GM18867 (cell line): ENCODE results near the gene FAM174C.
"Not testable (repeated sequence)": the region's sequence is repeated elsewhere in the genome, so short reads cannot be mapped to it uniquely, and the experiment has no call there.

Source experiments
- ATAC-seq: cut with Tn5 transposase; IDR thresholded peaks from one replicate; pipeline ENCODE4 v1.9.1; 2021; ENCODE audit warnings: mild to moderate bottlenecking, moderate library complexity; ENCODE audit not compliant: unreplicated experiment

The FAM174C gene

DNA sequence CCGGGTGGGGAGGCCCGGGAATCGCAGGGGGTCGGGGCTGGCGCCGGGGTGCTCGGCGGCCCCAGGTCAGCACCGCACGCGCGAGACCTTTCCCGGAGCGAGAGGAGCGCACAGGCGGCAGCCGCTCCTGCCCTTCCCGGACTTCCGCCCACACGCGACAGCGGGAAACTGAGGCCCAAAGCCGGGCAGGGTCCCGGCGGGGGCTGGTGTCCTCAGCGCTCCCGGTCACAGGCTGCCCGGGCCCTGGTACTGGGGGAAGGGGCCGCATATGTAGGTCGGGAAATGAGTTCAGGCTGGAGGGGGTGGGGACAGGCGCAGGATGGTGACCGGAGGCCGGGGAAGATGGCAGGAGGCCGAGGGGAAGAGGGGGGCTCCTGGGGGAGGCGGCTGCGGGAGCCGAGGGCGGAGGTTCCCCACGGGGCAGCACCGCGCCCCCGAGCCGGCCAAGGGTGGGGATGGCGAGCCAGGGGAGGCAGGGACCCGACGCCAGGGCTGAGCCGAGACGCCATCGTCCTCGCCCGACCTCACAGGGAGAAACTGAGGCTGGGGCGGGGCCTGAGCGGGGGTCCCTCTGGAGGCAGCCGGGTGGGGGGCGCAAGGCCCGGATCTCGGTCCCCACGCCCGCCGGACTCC lies 38.2 kb upstream of the FAM174C start:
- ATAC-seq, result no peak

DNA sequence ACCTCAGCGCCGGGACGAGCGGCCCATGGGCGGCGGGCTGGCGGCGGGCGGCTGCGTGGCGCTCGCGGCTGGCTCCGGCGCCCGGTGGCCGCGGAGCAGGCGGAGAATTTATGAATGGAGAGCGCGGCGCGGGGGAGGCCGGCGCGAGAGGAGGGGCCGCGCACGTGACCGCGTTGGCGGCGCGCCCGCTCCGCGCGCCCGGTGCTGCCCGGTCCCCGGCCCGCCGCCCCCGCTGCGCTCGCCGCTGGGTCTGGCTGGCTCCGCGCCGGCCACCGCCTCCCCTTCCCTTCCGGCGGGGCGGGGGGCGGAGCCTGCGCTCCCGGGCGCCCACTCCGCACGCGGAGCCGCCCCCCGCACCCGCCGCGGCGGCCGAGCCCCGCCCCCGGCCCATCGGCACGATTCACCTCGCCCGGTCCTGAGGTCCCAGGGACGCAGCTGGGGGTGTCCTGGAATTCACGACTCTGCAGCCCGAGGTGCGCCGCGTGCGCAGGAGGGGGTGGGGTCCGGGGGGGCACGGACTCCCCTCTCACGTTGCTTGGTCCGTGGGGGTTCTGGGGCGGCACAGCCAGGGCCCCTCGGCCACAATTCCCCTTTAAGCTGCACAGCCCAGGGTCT lies 37.5 kb upstream of the FAM174C start, which contains the start of gene CBARP:
Gene CBARP, minus strand, starts transcription at position 252 of the 615 bp plus-strand sequence. CDS start 1,905 bp downstream, outside the sequence.
- ATAC-seq, result no peak

- ATAC-seq, result no peak
Observed at GRCh38 chr19:1238369-1239303, 36.7 kb upstream of the FAM174C start.

GRCh38 chr19:1239420-1239795 lies 35.9 kb upstream of the FAM174C start:
- no peak for ATAC-seq

DNA sequence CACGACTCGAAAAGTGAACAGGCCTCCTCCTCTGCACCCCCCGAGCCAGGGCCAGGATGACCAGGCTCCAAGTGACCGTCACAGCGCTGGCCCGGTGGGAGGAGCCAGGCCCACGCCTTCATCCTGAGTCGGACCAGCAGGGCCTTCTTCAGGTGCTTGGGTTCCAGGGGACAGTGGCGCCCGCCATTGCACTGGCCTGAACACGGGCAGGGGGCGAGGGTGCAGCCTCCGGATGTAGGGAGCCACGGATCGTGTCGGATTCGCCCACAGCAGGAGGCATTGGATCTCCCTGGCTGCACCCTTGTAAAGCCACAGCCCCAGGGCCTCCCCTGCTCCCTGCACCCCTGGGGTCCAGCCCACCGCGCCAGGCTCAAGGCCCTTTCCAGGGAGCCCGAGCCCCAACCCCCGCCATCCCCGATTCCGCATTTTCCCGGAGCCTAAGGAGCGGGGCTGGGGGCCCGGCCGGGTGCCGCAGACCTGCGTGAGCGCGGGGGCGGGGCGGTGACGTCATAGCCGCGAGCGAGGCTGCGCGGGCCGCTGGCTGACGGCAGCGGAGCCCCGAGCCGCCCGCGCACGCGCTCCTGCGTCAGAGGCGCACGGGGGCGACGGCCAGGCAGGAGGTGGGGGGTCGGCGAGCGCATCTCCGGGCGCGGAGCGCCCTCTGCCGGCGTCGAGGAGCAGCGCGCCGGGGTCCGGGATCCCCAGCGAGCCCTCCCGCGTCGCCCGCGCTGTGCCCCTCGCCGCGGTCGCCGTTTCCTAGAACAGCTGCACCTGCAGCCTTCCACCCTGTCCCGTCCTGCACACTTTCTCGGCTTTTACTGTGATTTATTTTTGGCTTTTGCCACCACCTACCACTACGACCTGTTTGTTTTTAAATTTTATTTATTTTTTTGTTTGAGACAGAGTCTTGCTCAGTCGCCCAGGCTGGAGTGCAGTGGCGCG lies 35.3 kb upstream of the FAM174C start:
- ATAC-seq, result peak; percentile 40

GRCh38 chr19:1240925-1241324 lies 34.4 kb upstream of the FAM174C start:
- ATAC-seq, result no peak

- ATAC-seq, result peak; percentile 49
Observed at GRCh38 chr19:1241417-1242095, 33.8 kb upstream of the FAM174C start, which contains the start of gene ATP5F1D. Gene ATP5F1D, plus strand, starts transcription at chr19:1241751. Its CDS starts 100 bp downstream, at chr19:1241851.

DNA sequence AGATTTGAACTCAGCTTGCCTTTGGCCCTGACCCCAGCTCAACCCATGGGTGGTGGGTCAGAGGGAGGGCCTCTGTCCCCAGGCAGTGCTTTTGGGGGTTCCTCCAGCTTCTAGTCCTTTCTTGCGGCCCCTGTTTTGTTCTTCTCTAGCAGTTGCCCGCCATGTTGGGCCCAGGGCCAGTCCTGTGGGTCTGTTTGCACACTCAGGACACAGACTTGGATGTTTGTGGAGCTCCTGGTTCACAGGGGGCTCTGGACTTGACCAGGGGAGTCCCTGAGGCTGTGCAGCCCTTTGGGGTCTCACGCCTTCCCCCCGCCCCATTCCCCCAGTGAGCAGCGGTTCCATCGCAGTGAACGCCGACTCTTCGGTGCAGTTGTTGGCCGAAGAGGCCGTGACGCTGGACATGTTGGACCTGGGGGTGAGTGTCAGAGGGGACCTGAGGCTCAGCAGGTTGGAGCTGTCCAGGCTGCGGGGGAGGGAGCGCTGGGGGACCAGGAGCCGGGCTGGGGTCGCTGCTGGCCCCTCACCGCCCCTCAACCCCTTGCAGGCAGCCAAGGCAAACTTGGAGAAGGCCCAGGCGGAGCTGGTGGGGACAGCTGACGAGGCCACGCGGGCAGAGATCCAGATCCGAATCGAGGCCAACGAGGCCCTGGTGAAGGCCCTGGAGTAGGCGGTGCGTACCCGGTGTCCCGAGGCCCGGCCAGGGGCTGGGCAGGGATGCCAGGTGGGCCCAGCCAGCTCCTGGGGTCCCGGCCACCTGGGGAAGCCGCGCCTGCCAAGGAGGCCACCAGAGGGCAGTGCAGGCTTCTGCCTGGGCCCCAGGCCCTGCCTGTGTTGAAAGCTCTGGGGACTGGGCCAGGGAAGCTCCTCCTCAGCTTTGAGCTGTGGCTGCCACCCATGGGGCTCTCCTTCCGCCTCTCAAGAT lies 31.3 kb upstream of the FAM174C start:
- no peak for ATAC-seq

DNA sequence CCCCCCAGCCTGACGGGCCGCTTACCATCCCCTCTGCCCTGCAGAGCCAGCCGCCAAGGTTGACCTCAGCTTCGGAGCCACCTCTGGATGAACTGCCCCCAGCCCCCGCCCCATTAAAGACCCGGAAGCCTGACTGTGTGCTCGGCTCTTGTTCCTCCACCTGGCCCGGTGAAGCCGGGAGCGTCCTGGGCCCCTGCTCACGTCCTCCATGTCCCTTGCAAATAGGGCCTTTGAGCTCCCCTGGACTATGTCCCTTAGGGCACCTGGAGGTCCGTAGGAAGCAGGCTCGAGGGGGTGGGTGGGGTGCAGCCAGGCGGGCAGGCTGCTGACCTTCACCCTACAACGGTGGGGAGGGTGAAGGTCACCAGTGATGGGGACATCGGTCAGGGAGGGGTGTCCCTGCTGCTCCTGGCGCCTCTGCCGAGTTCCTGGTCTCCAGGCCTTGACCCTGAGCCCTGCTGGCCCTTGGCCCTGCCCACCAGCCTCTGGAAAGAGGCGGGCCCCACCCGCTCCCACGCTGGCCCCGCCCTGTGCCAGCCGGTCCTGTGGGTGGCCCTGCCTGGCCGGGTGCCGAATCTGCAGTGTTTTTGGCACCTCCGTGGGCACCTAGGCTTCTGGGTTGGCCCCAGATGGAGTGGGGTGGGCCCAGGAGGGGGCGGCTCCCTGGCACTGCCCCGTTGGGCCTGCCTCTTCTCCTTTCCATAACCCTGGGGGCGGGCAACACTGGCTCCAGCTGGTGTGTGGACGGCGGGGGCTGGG lies 30.5 kb upstream of the FAM174C start:
- no peak for ATAC-seq

GRCh38 chr19:1245494-1246264 lies 29.7 kb upstream of the FAM174C start:
- ATAC-seq, result no peak

GRCh38 chr19:1246265-1247087 lies 28.9 kb upstream of the FAM174C start:
- ATAC-seq, result not testable (repeated sequence)

DNA sequence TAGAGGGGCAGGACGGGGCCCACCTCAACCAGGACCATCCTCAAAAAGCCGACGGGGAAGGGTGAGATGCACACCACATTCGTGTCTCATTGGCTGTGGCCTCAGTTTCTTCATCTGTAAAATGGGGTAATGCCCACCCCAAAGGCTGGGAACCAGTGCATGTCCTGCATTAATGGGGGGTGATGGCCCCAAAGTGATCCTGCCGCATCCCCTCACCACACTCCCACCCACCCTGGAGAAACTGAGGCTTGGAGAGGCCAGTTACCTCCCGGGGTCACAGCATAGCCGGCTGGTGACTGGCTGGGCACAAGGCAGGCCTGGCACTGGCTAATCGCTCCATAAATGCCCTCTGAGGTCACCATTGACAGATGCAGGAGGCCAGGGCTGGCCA lies 27.6 kb upstream of the FAM174C start:
- no peak for ATAC-seq

- peak; percentile 16 for ATAC-seq
Observed at GRCh38 chr19:1248139-1248785, 27.1 kb upstream of the FAM174C start, which contains the start of gene MIDN. Gene MIDN, plus strand, starts transcription at chr19:1248583. Its CDS starts 1,714 bp downstream, at chr19:1250297.

DNA sequence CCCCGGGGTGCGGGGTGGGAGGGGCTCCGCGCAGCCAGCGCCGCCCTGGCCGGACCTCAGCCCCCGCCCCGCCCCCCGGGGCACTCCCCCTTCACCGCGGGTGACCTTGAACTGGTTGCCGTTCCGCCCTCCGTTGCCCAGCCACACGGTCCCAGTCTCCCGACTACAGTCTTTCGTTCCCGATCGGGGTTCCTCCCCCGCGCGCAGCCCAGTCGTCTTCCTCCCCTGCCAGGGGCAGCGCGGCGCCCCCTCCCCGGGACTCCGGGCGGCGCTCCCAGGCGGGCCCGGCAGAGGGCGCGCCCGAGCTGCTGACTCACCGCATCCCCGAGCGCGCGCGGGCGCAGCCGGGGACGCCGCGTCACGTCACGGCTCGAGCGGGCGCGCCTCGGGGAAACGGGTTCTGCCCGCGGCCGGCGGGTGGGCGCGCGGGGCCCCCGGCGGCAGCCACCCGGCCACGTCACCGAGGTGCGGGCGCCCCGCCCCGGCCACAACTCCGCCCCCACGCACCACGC lies 26.5 kb upstream of the FAM174C start:
- peak; percentile 26 for ATAC-seq

DNA sequence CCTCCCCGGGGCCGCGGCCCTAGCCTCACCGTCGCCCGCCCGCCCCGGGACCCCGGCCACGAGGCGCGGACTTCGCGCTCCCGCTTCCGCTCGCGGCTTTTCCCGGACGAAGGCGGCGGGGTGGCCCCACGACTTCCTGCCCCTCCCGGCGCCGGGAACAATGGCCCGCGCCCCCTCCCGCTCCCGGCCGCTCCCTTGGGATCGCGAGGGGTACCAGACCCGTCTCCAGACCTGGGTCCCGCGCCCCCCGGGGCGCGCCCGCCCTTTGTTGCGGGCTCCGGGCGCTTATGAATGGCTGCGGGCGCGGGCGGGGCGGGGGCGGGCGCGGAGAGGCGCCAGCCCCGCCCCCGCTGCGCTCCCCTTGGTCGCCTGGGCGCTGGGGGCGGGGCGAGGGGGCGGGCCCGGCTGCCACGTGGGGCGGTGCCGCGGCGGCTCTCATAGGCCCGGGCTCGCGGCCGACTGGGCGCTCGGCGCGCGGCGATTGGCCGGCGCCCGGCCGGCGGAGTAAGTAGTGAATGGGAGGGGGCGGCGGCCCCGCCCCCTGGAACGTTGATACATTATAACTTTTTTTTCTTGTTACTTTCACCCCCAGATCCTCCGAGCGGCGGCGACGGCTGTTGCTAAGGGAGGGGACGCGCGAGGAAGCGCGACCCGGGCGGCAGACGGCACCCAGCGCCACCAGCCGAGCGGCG lies 25.9 kb upstream of the FAM174C start:
- peak; percentile 43 for ATAC-seq
